ENCODE results near the gene DAZAP1. TPM values are rescaled to one million over a fixed set of nuclear protein-coding genes. Genes with fewer than 3 reads are reported as not detected.

DAZAP1 gene
- polyA plus RNA-seq, 1 donor (not counting 4 experiments of a cell fraction or from before 2014, with no cell fraction given) = 99.2 TPM

DNA sequence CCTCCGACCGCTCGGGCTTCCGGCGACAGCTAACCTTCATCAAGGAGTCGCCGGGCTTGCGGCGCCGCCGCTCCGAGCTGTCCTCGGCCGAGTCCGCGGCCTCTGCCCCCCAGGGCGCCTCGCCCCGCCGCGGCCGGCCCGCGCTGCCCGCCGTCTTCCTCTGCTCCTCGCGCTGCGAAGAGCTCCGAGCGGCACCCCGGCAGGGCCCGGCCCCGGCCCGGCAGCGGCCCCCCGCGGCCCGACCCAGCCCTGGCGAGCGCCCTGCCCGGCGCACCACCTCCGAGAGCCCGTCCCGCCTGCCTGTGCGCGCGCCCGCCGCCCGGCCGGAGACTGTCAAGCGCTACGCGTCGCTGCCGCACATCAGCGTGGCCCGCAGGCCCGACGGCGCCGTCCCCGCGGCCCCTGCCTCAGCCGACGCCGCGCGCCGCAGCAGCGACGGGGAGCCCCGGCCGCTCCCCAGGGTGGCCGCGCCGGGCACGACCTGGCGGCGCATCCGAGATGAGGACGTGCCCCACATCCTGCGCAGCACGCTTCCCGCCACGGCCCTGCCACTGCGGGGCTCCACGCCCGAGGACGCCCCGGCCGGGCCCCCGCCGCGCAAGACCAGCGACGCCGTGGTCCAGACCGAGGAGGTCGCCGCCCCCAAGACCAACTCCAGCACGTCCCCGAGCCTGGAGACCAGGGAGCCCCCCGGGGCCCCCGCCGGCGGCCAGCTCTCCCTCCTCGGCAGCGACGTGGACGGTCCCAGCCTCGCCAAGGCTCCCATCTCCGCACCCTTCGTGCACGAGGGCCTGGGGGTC is 62.1 kb downstream of the DAZAP1 start:
- DNase-seq (ENCODE audit: low read depth, low spot score) = no peak

DNA sequence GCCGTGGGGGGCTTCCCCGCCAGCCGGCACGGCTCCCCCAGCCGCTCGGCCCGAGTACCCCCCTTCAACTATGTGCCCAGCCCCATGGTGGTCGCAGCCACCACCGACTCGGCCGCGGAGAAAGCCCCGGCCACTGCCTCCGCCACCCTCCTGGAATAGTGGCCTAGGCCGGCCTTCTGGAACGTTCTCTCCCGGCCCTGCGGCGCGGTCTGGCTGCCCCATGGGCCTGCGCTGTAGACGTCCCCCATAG is 62.6 kb downstream of the DAZAP1 start:
- H3K4me1 ChIP-seq (ENCODE audit: control insufficient read depth, extremely low read depth, insufficient read depth, low read length) = peaks cover 16% of the 10 kb centered on the region
- H3K9me3 ChIP-seq (ENCODE audit: control insufficient read depth, low read depth, low read length) = no peaks in the 10 kb centered on the region
- no peaks in the 10 kb centered on the region for H3K79me2 ChIP-seq (ENCODE audit: control insufficient read depth, insufficient read depth, low read length)
- H3K36me3 ChIP-seq (ENCODE audit: control insufficient read depth in 2 of 2, extremely low read depth in 1 of 2, insufficient read depth in 2 of 2, low read length in 2 of 2) = peaks cover 0 to 5% of the 10 kb centered on the region in 2 experiments
- TF ChIP-seq EZH2 (IDR thresholded peaks at IDR 0.05; ENCODE audit: low read length) = peak; percentile 83
- TF ChIP-seq, protein P1, sequence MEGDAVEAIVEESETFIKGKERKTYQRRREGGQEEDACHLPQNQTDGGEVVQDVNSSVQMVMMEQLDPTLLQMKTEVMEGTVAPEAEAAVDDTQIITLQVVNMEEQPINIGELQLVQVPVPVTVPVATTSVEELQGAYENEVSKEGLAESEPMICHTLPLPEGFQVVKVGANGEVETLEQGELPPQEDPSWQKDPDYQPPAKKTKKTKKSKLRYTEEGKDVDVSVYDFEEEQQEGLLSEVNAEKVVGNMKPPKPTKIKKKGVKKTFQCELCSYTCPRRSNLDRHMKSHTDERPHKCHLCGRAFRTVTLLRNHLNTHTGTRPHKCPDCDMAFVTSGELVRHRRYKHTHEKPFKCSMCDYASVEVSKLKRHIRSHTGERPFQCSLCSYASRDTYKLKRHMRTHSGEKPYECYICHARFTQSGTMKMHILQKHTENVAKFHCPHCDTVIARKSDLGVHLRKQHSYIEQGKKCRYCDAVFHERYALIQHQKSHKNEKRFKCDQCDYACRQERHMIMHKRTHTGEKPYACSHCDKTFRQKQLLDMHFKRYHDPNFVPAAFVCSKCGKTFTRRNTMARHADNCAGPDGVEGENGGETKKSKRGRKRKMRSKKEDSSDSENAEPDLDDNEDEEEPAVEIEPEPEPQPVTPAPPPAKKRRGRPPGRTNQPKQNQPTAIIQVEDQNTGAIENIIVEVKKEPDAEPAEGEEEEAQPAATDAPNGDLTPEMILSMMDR (optimal IDR thresholded peaks at IDR 0.05 in 1 of 3, IDR thresholded peaks at IDR 0.05 in 1 of 3, conservative IDR thresholded peaks at IDR 0.05 in 1 of 3; ENCODE audit: extremely low read depth in 1 of 3, insufficient read depth in 2 of 3, low read length in 3 of 3) = no peak
- H3K4me2 ChIP-seq (ENCODE audit: control insufficient read depth, extremely low read depth, insufficient read depth, low read depth, low read length) = peak overlapping the region; percentile 70
- dilution Hi-C loops (cut with MboI; ENCODE audit: extremely low pct_ligation_motif_present, low sequenced_read_pairs) = no loop called here
- no peak overlapping the region for H3K27ac ChIP-seq (ENCODE audit: control insufficient read depth, insufficient read depth, low read length)
- H3K27me3 ChIP-seq (ENCODE audit: control insufficient read depth, extremely low read depth, insufficient read depth, low read length) = peaks cover 56% of the 10 kb centered on the region
- no peak overlapping the region for H2AFZ ChIP-seq (ENCODE audit: control insufficient read depth, low read length)
- FAIRE-seq (no peak), DNase-seq (ENCODE audit: low read depth, low spot score) (no peak)
- peaks cover 4% of the 10 kb centered on the region for H3K9me1 ChIP-seq (ENCODE audit: control insufficient read depth, extremely low read depth, insufficient read depth, low read length)
- peak overlapping the region; percentile 48 to 60 (median 51) for H3K4me3 ChIP-seq (ENCODE audit: control insufficient read depth in 2 of 3, extremely low read depth in 1 of 3, insufficient read depth in 2 of 3, low read depth in 1 of 3, low read length in 3 of 3)
- no peak overlapping the region for H3K9ac ChIP-seq (ENCODE audit: control insufficient read depth, extremely low read depth, insufficient read depth, low read length)
- peaks cover 12% of the 10 kb centered on the region for H4K20me1 ChIP-seq (ENCODE audit: control insufficient read depth, extremely low read depth, insufficient read depth, low read length)

More for the DNA sequence above, 62.1 kb downstream of the DAZAP1 start:
- H2AFZ ChIP-seq (ENCODE audit: control insufficient read depth, low read length) = no peak overlapping the region
- peak overlapping the region in 2 of 3 experiments; percentile 27 to 48 for H3K4me3 ChIP-seq (ENCODE audit: control insufficient read depth in 2 of 3, extremely low read depth in 1 of 3, insufficient read depth in 2 of 3, low read depth in 1 of 3, low read length in 3 of 3)
- H3K4me1 ChIP-seq (ENCODE audit: control insufficient read depth, extremely low read depth, insufficient read depth, low read length) = peaks cover 16% of the 10 kb centered on the region
- peak overlapping the region; percentile 70 for H3K4me2 ChIP-seq (ENCODE audit: control insufficient read depth, extremely low read depth, insufficient read depth, low read depth, low read length)
- dilution Hi-C loops (cut with MboI; ENCODE audit: extremely low pct_ligation_motif_present, low sequenced_read_pairs) = no loop called here
- peaks cover 61% of the 10 kb centered on the region for H3K27me3 ChIP-seq (ENCODE audit: control insufficient read depth, extremely low read depth, insufficient read depth, low read length)
- peaks cover 12% of the 10 kb centered on the region for H4K20me1 ChIP-seq (ENCODE audit: control insufficient read depth, extremely low read depth, insufficient read depth, low read length)
- H3K79me2 ChIP-seq (ENCODE audit: control insufficient read depth, insufficient read depth, low read length) = no peaks in the 10 kb centered on the region
- no peak for FAIRE-seq
- H3K27ac ChIP-seq (ENCODE audit: control insufficient read depth, insufficient read depth, low read length) = no peak overlapping the region
- TF ChIP-seq, protein P1 (optimal IDR thresholded peaks at IDR 0.05 in 1 of 3, IDR thresholded peaks at IDR 0.05 in 1 of 3, conservative IDR thresholded peaks at IDR 0.05 in 1 of 3; ENCODE audit: extremely low read depth in 1 of 3, insufficient read depth in 2 of 3, low read length in 3 of 3) = no peak
- TF ChIP-seq EZH2 (IDR thresholded peaks at IDR 0.05; ENCODE audit: low read length) = no peak
- peaks cover 4% of the 10 kb centered on the region for H3K9me1 ChIP-seq (ENCODE audit: control insufficient read depth, extremely low read depth, insufficient read depth, low read length)
- no peak overlapping the region for H3K9ac ChIP-seq (ENCODE audit: control insufficient read depth, extremely low read depth, insufficient read depth, low read length)
- peaks cover 0 to 1% of the 10 kb centered on the region in 2 experiments for H3K36me3 ChIP-seq (ENCODE audit: control insufficient read depth in 2 of 2, extremely low read depth in 1 of 2, insufficient read depth in 2 of 2, low read length in 2 of 2)
- H3K9me3 ChIP-seq (ENCODE audit: control insufficient read depth, low read depth, low read length) = no peaks in the 10 kb centered on the region

Data from keratinocyte (primary cell).